GM12878 (cell line): ENCODE measurements around the gene CYTIP. TPM values are rescaled to one million over a fixed set of nuclear protein-coding genes. Genes with fewer than 3 reads are reported as not detected.

Experiments
- ASH2L ChIP-seq: fragments of 300-600, 200-600 bp; sonication (generic); IDR thresholded peaks from 2 replicates; pipeline ENCODE4 v1.6.1; 2017; ENCODE audit warnings: low read depth, mild to moderate bottlenecking, borderline replicate concordance
- BMI1 ChIP-seq: fragments of 450-650 bp; IDR thresholded peaks from 2 replicates; pipeline ENCODE4 v1.6.1; 2016; ENCODE audit warnings: mild to moderate bottlenecking, moderate library complexity, borderline replicate concordance
- CEBPB ChIP-seq, 2 experiments: fragments of 150-350 bp in 1 of 2; IDR thresholded peaks; 2 replicates each; pipeline ENCODE4 v1.6.1; 2012 to 2014; ENCODE audit warnings: low read depth in 2 of 2, low read length in 2 of 2, borderline replicate concordance in 1 of 2, inconsistent platforms in 1 of 2
- DPF2 ChIP-seq: fragments of 450-650 bp; IDR thresholded peaks from 2 replicates; pipeline ENCODE4 v1.6.1; 2017; ENCODE audit warnings: mild to moderate bottlenecking
- EP300 ChIP-seq, 2 experiments: fragments of 150-350 bp in 1 of 2; IDR thresholded peaks; 2 replicates each; pipeline ENCODE4 v1.6.1; 2011 to 2012; ENCODE audit warnings: low read depth in 2 of 2, low read length in 2 of 2, borderline replicate concordance in 1 of 2, improper control_type of control experiment in 1 of 2, inconsistent platforms in 1 of 2; ENCODE audit not compliant: control insufficient read depth in 1 of 2
- HDGF ChIP-seq: fragments of 450-650 bp; IDR thresholded peaks from 2 replicates; pipeline ENCODE4 v1.6.1; 2016; ENCODE audit warnings: antibody characterized with exemption
- MXI1 ChIP-seq: fragments of 150-350 bp; IDR thresholded peaks from 2 replicates; pipeline ENCODE4 v1.6.1; 2011; ENCODE audit warnings: low read depth, mild to moderate bottlenecking, inconsistent platforms, low read length, improper control_type of control experiment
- MYC ChIP-seq: IDR thresholded peaks from 2 replicates; pipeline ENCODE4 v1.6.1; 2011; ENCODE audit warnings: mild to moderate bottlenecking, low read length, moderate library complexity, inconsistent platforms; ENCODE audit not compliant: insufficient read depth, insufficient replicate concordance, insufficient read length, severe bottlenecking
- NFXL1 ChIP-seq: fragments of 450-650 bp; IDR thresholded peaks from 2 replicates; pipeline ENCODE4 v1.6.1; 2017; ENCODE audit warnings: antibody characterized with exemption, mild to moderate bottlenecking, borderline replicate concordance
- PML ChIP-seq: IDR thresholded peaks from 2 replicates; pipeline ENCODE4 v1.6.1; 2012; ENCODE audit warnings: low read length, inconsistent platforms
- POLR2AphosphoS5 ChIP-seq: IDR thresholded peaks from 2 replicates; pipeline ENCODE4 v1.6.1; 2011; ENCODE audit warnings: mild to moderate bottlenecking, low read length, inconsistent platforms
- STAT3 ChIP-seq: IDR thresholded peaks from 2 replicates; pipeline ENCODE4 v1.6.1; 2011; ENCODE audit warnings: low read depth, low read length, improper control_type of control experiment
- TARDBP ChIP-seq: IDR thresholded peaks from 2 replicates; pipeline ENCODE4 v1.6.1; 2016; ENCODE audit warnings: borderline replicate concordance
- TCF12 ChIP-seq: IDR thresholded peaks from 2 replicates; pipeline ENCODE4 v1.6.1; 2011; ENCODE audit warnings: low read depth, mild to moderate bottlenecking, low read length
- polyA plus RNA-seq, 11 experiments: library from polyadenylated mRNA; depleted of rRNA in 4 of 11; unstranded in 6 of 11; stranded (reverse) in 5 of 11; fragments of >200 nt; fragmentation: Nextera tagmentation in 4 of 11; fragmentation: Illumina TruSeq in 1 of 11; extraction: Ambion mirVana in 4 of 11; extraction: Trizol in 1 of 11; gene quantifications; 1 replicate in 1 of 11; 2 replicates in 10 of 11; pipeline versions ENCODE4 v1.2.1 to v1.2.3, GENCODE V29; 2011 to 2016; ENCODE audit warnings: inconsistent platforms in 2 of 11, missing spikeins in 2 of 11, low read depth in 1 of 11
- total RNA-seq, 4 experiments: library from RNA; depleted of rRNA in 3 of 4; stranded (reverse); fragments of >200 nt in 3 of 4; fragmentation: Illumina TruSeq in 1 of 4; extraction: Trizol in 1 of 4; gene quantifications; 2 replicates each; pipeline versions ENCODE4 v1.2.1 to v1.2.3, GENCODE V29; 2013 to 2021
- TF ChIP-seq, protein P1 (sequence below): fragments of 150-350 bp; IDR thresholded peaks from 2 replicates; pipeline ENCODE4 v1.6.1; 2016; ENCODE audit warnings: low read depth, low read length
- TF ChIP-seq, protein P2 (sequence below): IDR thresholded peaks from 2 replicates; pipeline ENCODE4 v1.6.1; 2011; ENCODE audit warnings: low read depth, low read length, improper control_type of control experiment, borderline replicate concordance
- TF ChIP-seq, protein P3 (sequence below), 3 experiments: IDR thresholded peaks in 2 of 3; conservative IDR thresholded peaks in 1 of 3; 2 replicates each; pipeline ENCODE4 v1.5.1; 2011; ENCODE audit warnings: low read depth in 3 of 3, low read length in 3 of 3, mild to moderate bottlenecking in 3 of 3, control low read depth in 2 of 3, moderate library complexity in 2 of 3, inconsistent platforms in 1 of 3, mixed read lengths in 1 of 3; ENCODE audit not compliant: control insufficient read depth in 2 of 3, insufficient read depth in 1 of 3; ENCODE audit errors: extremely low read depth in 1 of 3
- TF ChIP-seq, protein P4 (sequence below): fragments of 450-650 bp; formaldehyde crosslinking; IDR thresholded peaks from 2 replicates; pipeline ENCODE4 v1.5.0; 2022; ENCODE audit warnings: mild to moderate bottlenecking, missing genetic modification characterization

CYTIP gene
- total and polyA plus RNA-seq, 10 of the 15 experiments (the other 5 are each of a cell fraction or from before 2014, with no cell fraction given) = 55.1 to 178 (median 73.4) TPM

DNA sequence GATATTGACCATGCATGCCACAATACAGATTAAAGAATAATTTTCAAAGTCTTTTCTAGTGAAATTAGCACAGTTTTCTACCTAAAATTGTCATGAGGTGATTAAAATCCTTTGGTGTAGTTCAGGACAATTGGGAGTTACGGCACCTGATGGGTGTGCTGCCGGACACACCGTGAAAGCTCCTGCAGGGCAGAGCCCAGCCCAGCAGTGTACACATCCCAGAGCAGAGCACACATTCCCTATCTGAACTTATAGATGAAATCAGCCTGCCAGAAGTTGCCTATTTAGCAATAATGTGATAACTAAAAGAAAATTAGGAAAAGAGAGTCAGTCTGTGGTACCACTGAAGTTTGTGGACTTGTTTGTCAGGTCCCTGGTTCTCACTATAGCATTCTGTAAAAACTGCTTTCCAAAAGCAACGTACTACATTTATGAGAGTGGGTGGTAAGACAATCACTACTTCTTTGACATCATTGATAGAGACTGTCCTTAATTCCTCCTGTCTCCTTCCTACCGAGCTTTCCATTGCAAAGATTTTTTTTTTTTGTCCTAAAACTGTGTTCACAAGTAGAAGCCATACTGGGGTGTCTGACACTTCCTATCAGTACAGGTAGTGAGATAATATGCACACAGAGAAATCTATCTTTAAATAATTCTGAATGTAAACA lies 3.4 kb downstream of the CYTIP start (continued):
- no peak for TF ChIP-seq MYC
- TF ChIP-seq, protein P1, sequence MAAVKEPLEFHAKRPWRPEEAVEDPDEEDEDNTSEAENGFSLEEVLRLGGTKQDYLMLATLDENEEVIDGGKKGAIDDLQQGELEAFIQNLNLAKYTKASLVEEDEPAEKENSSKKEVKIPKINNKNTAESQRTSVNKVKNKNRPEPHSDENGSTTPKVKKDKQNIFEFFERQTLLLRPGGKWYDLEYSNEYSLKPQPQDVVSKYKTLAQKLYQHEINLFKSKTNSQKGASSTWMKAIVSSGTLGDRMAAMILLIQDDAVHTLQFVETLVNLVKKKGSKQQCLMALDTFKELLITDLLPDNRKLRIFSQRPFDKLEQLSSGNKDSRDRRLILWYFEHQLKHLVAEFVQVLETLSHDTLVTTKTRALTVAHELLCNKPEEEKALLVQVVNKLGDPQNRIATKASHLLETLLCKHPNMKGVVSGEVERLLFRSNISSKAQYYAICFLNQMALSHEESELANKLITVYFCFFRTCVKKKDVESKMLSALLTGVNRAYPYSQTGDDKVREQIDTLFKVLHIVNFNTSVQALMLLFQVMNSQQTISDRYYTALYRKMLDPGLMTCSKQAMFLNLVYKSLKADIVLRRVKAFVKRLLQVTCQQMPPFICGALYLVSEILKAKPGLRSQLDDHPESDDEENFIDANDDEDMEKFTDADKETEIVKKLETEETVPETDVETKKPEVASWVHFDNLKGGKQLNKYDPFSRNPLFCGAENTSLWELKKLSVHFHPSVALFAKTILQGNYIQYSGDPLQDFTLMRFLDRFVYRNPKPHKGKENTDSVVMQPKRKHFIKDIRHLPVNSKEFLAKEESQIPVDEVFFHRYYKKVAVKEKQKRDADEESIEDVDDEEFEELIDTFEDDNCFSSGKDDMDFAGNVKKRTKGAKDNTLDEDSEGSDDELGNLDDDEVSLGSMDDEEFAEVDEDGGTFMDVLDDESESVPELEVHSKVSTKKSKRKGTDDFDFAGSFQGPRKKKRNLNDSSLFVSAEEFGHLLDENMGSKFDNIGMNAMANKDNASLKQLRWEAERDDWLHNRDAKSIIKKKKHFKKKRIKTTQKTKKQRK = no peak
- TF ChIP-seq ASH2L = no peak
- no peak for TF ChIP-seq CEBPB (IDR thresholded peaks at IDR 0.05; ENCODE audit: borderline replicate concordance in 1 of 2, low read depth in 2 of 2, low read length in 2 of 2)
- TF ChIP-seq TARDBP = no peak
- no peak for TF ChIP-seq STAT3
- no peak for TF ChIP-seq EP300 (IDR thresholded peaks at IDR 0.05; ENCODE audit: borderline replicate concordance in 1 of 2, control insufficient read depth in 1 of 2, low read depth in 2 of 2, low read length in 2 of 2)
- no peak for TF ChIP-seq DPF2
- TF ChIP-seq HDGF = no peak
- TF ChIP-seq BMI1 = no peak
- no peak for TF ChIP-seq NFXL1
- TF ChIP-seq POLR2AphosphoS5 = peak; percentile 59
- TF ChIP-seq TCF12 = no peak
- TF ChIP-seq, protein P2, sequence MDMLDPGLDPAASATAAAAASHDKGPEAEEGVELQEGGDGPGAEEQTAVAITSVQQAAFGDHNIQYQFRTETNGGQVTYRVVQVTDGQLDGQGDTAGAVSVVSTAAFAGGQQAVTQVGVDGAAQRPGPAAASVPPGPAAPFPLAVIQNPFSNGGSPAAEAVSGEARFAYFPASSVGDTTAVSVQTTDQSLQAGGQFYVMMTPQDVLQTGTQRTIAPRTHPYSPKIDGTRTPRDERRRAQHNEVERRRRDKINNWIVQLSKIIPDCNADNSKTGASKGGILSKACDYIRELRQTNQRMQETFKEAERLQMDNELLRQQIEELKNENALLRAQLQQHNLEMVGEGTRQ = no peak
- TF ChIP-seq, protein P3, sequence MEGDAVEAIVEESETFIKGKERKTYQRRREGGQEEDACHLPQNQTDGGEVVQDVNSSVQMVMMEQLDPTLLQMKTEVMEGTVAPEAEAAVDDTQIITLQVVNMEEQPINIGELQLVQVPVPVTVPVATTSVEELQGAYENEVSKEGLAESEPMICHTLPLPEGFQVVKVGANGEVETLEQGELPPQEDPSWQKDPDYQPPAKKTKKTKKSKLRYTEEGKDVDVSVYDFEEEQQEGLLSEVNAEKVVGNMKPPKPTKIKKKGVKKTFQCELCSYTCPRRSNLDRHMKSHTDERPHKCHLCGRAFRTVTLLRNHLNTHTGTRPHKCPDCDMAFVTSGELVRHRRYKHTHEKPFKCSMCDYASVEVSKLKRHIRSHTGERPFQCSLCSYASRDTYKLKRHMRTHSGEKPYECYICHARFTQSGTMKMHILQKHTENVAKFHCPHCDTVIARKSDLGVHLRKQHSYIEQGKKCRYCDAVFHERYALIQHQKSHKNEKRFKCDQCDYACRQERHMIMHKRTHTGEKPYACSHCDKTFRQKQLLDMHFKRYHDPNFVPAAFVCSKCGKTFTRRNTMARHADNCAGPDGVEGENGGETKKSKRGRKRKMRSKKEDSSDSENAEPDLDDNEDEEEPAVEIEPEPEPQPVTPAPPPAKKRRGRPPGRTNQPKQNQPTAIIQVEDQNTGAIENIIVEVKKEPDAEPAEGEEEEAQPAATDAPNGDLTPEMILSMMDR (IDR thresholded peaks at IDR 0.05 in 2 of 3, conservative IDR thresholded peaks at IDR 0.05 in 1 of 3; ENCODE audit: control insufficient read depth in 2 of 3, extremely low read depth in 1 of 3, insufficient read depth in 1 of 3, low read depth in 3 of 3, low read length in 3 of 3) = no peak
- no peak for TF ChIP-seq PML
- 0 out of 2 replicates have a peak, but pooled peaks have one; percentile 45 for TF ChIP-seq MXI1
- TF ChIP-seq, protein P4, sequence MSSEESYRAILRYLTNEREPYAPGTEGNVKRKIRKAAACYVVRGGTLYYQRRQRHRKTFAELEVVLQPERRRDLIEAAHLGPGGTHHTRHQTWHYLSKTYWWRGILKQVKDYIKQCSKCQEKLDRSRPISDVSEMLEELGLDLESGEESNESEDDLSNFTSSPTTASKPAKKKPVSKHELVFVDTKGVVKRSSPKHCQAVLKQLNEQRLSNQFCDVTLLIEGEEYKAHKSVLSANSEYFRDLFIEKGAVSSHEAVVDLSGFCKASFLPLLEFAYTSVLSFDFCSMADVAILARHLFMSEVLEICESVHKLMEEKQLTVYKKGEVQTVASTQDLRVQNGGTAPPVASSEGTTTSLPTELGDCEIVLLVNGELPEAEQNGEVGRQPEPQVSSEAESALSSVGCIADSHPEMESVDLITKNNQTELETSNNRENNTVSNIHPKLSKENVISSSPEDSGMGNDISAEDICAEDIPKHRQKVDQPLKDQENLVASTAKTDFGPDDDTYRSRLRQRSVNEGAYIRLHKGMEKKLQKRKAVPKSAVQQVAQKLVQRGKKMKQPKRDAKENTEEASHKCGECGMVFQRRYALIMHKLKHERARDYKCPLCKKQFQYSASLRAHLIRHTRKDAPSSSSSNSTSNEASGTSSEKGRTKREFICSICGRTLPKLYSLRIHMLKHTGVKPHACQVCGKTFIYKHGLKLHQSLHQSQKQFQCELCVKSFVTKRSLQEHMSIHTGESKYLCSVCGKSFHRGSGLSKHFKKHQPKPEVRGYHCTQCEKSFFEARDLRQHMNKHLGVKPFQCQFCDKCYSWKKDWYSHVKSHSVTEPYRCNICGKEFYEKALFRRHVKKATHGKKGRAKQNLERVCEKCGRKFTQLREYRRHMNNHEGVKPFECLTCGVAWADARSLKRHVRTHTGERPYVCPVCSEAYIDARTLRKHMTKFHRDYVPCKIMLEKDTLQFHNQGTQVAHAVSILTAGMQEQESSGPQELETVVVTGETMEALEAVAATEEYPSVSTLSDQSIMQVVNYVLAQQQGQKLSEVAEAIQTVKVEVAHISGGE = no peak
